BLaER1 (cell line): Measurements from ENCODE around the gene MAP2K5.

Source experiments
- H3K27ac ChIP-seq: shearing (Covaris generic); formaldehyde crosslinking; 2 replicates; pipeline ENCODE4 v1.8.1; 2022
- H3K27me3 ChIP-seq: shearing (Covaris generic); formaldehyde crosslinking; 2 replicates; pipeline ENCODE4 v1.8.1; 2022
- H3K36me3 ChIP-seq: shearing (Covaris generic); formaldehyde crosslinking; 2 replicates; pipeline ENCODE4 v1.8.1; 2022
- H3K4me1 ChIP-seq: shearing (Covaris generic); formaldehyde crosslinking; 2 replicates; pipeline ENCODE4 v1.8.1; 2022
- H3K4me2 ChIP-seq: shearing (Covaris generic); formaldehyde crosslinking; 2 replicates; pipeline ENCODE4 v1.8.1; 2022
- H3K4me3 ChIP-seq: shearing (Covaris generic); formaldehyde crosslinking; 2 replicates; pipeline ENCODE4 v1.8.1; 2022
- H3K9ac ChIP-seq: shearing (Covaris generic); formaldehyde crosslinking; 2 replicates; pipeline ENCODE4 v1.8.1; 2022
- H3K9me3 ChIP-seq: shearing (Covaris generic); formaldehyde crosslinking; 2 replicates; pipeline ENCODE4 v1.8.1; 2022
- H4K20me1 ChIP-seq: shearing (Covaris generic); formaldehyde crosslinking; 2 replicates; pipeline ENCODE4 v1.8.1; 2022
- Cebpa-rat ChIP-seq: shearing (Covaris generic); IDR thresholded peaks from 2 replicates; pipeline ENCODE4 v1.8.1; 2022

MAP2K5 gene

GRCh38 chr15:67805008-67805665, 262.6 kb downstream of the MAP2K5 start:
- Histone ChIP-seq H3K9ac (peak overlapping the region; percentile 72), H3K4me3 (no peak overlapping the region), H3K4me2 (peak overlapping the region; percentile 77), H3K27me3 (no peaks in the 10 kb centered on the region; the same call in 1 of the 2 replicates), H4K20me1 (no peaks in the 10 kb centered on the region), H3K4me1 (peaks cover 64% of the 10 kb centered on the region), H3K9me3 (no peaks in the 10 kb centered on the region), H3K27ac (peak overlapping the region; percentile 91), H3K36me3 (peaks cover 13% of the 10 kb centered on the region; the same call in 1 of the 2 replicates)
- no peak for TF ChIP-seq Cebpa-rat

GRCh38 chr15:67805666-67806516, 263.4 kb downstream of the MAP2K5 start:
- Histone ChIP-seq H3K9ac (peak overlapping the region; percentile 72), H3K27me3 (no peaks in the 10 kb centered on the region; the same call in 1 of the 2 replicates), H3K4me3 (no peak overlapping the region), H3K4me2 (peak overlapping the region; percentile 77), H3K27ac (peak overlapping the region; percentile 91), H3K36me3 (peaks cover 13% of the 10 kb centered on the region; the same call in 1 of the 2 replicates), H4K20me1 (no peaks in the 10 kb centered on the region), H3K9me3 (no peaks in the 10 kb centered on the region), H3K4me1 (peaks cover 68% of the 10 kb centered on the region)
- TF ChIP-seq Cebpa-rat, result no peak

DNA sequence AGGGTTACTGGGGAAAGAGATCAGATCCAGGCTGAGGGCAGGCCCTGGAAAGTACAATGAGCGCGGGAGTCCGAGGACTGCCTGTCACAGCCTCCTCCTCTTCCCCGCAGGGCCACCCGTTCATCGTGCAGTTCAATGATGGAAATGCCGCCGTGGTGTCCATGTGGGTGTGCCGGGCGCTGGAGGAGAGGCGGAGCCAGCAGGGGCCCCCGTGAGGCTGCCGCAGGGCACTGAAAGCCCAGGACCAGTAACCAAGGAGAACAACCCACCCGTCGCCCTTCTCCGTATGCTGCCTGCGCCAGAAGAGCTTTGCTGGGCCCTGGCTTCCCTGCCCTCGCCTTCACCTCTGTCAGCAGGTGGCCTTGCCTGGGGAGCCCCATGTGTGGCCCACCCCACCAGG, 264.0 kb downstream of the MAP2K5 start:
- H3K36me3 ChIP-seq, result peaks cover 7% of the 10 kb centered on the region; the same call in 1 of the 2 replicates
- peaks cover 68% of the 10 kb centered on the region for H3K4me1 ChIP-seq
- peak overlapping the region; percentile 72; the same call in 1 of the 2 replicates for H3K9ac ChIP-seq
- H3K4me2 ChIP-seq, result peak overlapping the region; percentile 77
- no peaks in the 10 kb centered on the region for H3K9me3 ChIP-seq
- H3K27me3 ChIP-seq, result no peaks in the 10 kb centered on the region; the same call in 1 of the 2 replicates
- no peaks in the 10 kb centered on the region for H4K20me1 ChIP-seq
- peak overlapping the region; percentile 91 for H3K27ac ChIP-seq
- no peak for TF ChIP-seq Cebpa-rat
- no peak overlapping the region for H3K4me3 ChIP-seq

- Histone ChIP-seq H3K4me1 (peaks cover 68% of the 10 kb centered on the region), H4K20me1 (no peaks in the 10 kb centered on the region), H3K36me3 (peaks cover 7% of the 10 kb centered on the region; the same call in 1 of the 2 replicates), H3K9ac (no peak overlapping the region), H3K4me2 (no peak overlapping the region), H3K27ac (peak overlapping the region; percentile 91; the same call in 1 of the 2 replicates), H3K9me3 (no peaks in the 10 kb centered on the region), H3K4me3 (no peak overlapping the region), H3K27me3 (no peaks in the 10 kb centered on the region; the same call in 1 of the 2 replicates)
- TF ChIP-seq Cebpa-rat, result no peak
These were observed 264.6 kb downstream of the MAP2K5 start for GRCh38 chr15:67807141-67807540.

GRCh38 chr15:67807836-67808235, 265.3 kb downstream of the MAP2K5 start:
- no peak overlapping the region for H3K27ac ChIP-seq
- no peak for TF ChIP-seq Cebpa-rat

GRCh38 chr15:67808821-67809220, 266.3 kb downstream of the MAP2K5 start:
- Histone ChIP-seq H3K4me1 (peaks cover 61% of the 10 kb centered on the region), H3K27me3 (no peaks in the 10 kb centered on the region; the same call in 1 of the 2 replicates), H3K27ac (no peak overlapping the region), H3K36me3 (peaks cover 7% of the 10 kb centered on the region; the same call in 1 of the 2 replicates), H3K4me3 (no peak overlapping the region), H4K20me1 (no peaks in the 10 kb centered on the region), H3K9ac (no peak overlapping the region), H3K4me2 (no peak overlapping the region), H3K9me3 (no peaks in the 10 kb centered on the region)
- TF ChIP-seq Cebpa-rat, result no peak

More at GRCh38 chr15:67807836-67808235, 265.3 kb downstream of the MAP2K5 start:
- Histone ChIP-seq H3K27me3 (no peaks in the 10 kb centered on the region; the same call in 1 of the 2 replicates), H3K9me3 (no peaks in the 10 kb centered on the region), H3K4me3 (no peak overlapping the region), H3K9ac (no peak overlapping the region), H4K20me1 (no peaks in the 10 kb centered on the region), H3K4me2 (no peak overlapping the region), H3K36me3 (peaks cover 7% of the 10 kb centered on the region; the same call in 1 of the 2 replicates), H3K4me1 (peaks cover 68% of the 10 kb centered on the region)

DNA sequence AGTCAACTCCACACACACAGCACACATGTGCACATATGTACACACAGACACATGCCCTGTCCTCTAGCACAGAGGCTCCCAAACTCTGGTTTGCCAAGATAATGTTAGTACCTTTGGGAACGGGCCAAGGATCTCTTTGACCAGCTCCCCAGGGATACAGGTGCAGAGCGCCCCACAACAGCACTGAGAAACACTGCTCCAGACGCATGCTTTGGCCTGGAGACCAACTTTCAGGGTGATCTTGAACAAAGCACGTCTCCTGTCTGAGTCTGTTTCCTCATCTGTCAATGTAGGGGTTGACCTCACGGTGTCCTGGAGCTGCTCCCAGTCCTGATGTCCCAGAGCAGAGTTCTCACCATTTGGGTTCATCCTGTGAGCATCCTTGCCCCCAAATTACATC, 266.9 kb downstream of the MAP2K5 start:
- Histone ChIP-seq H3K4me1 (peaks cover 54% of the 10 kb centered on the region), H3K4me2 (no peak overlapping the region), H3K36me3 (peaks cover 7% of the 10 kb centered on the region; the same call in 1 of the 2 replicates), H3K4me3 (no peak overlapping the region), H3K9me3 (no peaks in the 10 kb centered on the region), H3K27me3 (no peaks in the 10 kb centered on the region; the same call in 1 of the 2 replicates), H3K9ac (no peak overlapping the region), H4K20me1 (no peaks in the 10 kb centered on the region), H3K27ac (no peak overlapping the region)
- TF ChIP-seq Cebpa-rat, result no peak

- no peaks in the 10 kb centered on the region; the same call in 1 of the 2 replicates for H3K27me3 ChIP-seq
- no peak overlapping the region for H3K9ac ChIP-seq
- H4K20me1 ChIP-seq, result no peaks in the 10 kb centered on the region
- H3K4me1 ChIP-seq, result peaks cover 50% of the 10 kb centered on the region
- H3K27ac ChIP-seq, result no peak overlapping the region
- peaks cover 8% of the 10 kb centered on the region; the same call in 1 of the 2 replicates for H3K36me3 ChIP-seq
- H3K9me3 ChIP-seq, result no peaks in the 10 kb centered on the region
- no peak overlapping the region for H3K4me2 ChIP-seq
- no peak overlapping the region for H3K4me3 ChIP-seq
- no peak for TF ChIP-seq Cebpa-rat
These were observed 267.4 kb downstream of the MAP2K5 start for GRCh38 chr15:67809866-67810265.

GRCh38 chr15:67812241-67812644, 269.7 kb downstream of the MAP2K5 start:
- H3K4me1 ChIP-seq, result peaks cover 26% of the 10 kb centered on the region
- H3K9me3 ChIP-seq, result peaks cover 10% of the 10 kb centered on the region
- no peak for TF ChIP-seq Cebpa-rat
- no peaks in the 10 kb centered on the region; the same call in 1 of the 2 replicates for H3K27me3 ChIP-seq
- no peak overlapping the region for H3K27ac ChIP-seq
- H3K4me3 ChIP-seq, result no peak overlapping the region
- H3K4me2 ChIP-seq, result peak overlapping the region; percentile 55
- H3K36me3 ChIP-seq, result peaks cover 18% of the 10 kb centered on the region
- no peaks in the 10 kb centered on the region for H4K20me1 ChIP-seq
- H3K9ac ChIP-seq, result no peak overlapping the region
